HCEC 1CT (cell line): ENCODE data around the gene FGFR1OP2.

Source experiments
- DNase-seq: peaks from one replicate; pipeline ENCODE4 v3.0.0-alpha.2; 2017

The FGFR1OP2 gene

GRCh38 chr12:27005495-27005894 is 67.2 kb downstream of the FGFR1OP2 start:
- no peak for DNase-seq

GRCh38 chr12:27006797-27007467 is 68.7 kb downstream of the FGFR1OP2 start:
- no peak for DNase-seq

DNA sequence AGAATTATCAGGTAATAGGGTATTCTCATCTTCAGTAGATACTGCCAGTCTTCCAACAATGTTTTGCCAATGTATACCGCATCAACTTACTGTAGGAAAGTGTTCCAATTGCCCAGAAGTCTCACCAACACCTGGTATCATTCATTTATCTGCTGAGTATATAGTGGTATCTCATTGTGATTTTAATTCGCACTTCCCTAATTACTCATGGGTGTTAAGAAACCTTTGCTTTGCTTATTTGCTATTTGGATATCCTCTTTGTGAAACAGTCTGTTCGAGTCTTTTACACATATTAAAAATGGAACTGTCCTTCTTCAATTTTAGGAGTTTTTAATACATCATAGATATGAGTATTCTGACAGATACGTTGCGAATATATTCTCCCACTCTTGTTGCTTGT is 69.8 kb downstream of the FGFR1OP2 start:
- DNase-seq = no peak

DNA sequence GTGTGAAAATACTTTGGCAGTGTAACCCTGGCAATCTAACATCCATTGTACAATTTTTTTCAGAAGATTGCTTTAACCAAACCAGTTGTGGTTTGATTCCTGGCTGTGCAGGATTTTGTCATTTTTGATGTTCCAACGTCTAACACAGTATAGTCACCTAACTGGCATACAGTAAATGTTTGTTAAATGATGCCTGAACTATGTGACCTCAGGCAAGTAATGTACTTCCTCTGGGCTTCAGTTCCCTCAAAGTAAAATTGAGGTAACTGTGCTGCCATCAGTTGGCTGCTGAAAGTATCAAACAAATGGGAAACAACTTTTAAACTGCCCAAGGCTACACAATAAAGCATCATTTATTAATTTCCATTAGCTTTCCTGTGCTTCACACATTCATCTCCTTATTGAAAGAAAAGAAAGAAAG is 71.6 kb downstream of the FGFR1OP2 start:
- DNase-seq = peak; percentile 22

- DNase-seq = no peak
Observed at GRCh38 chr12:27012239-27012981, 74.1 kb downstream of the FGFR1OP2 start.

DNA sequence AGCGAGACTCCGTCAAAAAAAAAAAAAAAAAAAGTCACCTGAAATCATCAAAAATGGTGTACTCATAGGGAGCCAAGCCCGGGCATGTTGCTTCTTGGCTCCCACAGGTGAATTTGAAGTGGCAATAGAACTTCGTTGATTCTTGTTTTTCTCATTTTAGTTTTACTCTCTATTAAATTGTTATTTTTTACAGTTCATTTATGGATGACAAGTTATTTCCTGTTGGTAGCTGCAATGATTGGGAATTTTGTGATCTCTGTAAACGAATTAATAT is 74.6 kb downstream of the FGFR1OP2 start:
- no peak for DNase-seq

DNA sequence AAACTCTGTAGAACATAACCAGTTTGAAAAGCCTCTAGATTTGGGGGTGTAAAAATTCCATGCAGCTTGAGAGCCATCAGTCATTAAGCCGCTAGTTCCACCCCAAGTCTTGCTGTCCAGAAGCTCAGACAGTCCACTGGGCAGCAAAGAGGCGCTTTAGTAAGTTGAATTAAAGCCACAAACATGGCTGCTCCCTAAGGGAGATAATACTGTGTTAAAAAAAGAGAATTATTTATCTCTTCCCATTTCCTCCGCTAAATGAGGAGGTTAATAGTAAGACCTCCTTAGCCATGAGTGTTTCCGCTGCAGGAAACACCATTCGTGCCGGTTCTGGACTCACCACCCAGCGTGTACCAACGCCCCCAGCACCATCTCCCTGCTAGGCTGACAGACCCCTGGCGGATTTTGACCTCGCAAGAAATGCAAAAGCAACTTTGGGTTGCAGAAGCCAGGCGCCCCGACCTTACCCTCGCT is 75.4 kb downstream of the FGFR1OP2 start:
- DNase-seq = peak; percentile 30

GRCh38 chr12:27014085-27014858 is 76.0 kb downstream of the FGFR1OP2 start, which contains the start of gene TM7SF3:
Gene TM7SF3, minus strand, starts transcription at chr12:27014384. Its CDS starts 216 bp downstream, at chr12:27014168.
- DNase-seq = peak; percentile 87

DNA sequence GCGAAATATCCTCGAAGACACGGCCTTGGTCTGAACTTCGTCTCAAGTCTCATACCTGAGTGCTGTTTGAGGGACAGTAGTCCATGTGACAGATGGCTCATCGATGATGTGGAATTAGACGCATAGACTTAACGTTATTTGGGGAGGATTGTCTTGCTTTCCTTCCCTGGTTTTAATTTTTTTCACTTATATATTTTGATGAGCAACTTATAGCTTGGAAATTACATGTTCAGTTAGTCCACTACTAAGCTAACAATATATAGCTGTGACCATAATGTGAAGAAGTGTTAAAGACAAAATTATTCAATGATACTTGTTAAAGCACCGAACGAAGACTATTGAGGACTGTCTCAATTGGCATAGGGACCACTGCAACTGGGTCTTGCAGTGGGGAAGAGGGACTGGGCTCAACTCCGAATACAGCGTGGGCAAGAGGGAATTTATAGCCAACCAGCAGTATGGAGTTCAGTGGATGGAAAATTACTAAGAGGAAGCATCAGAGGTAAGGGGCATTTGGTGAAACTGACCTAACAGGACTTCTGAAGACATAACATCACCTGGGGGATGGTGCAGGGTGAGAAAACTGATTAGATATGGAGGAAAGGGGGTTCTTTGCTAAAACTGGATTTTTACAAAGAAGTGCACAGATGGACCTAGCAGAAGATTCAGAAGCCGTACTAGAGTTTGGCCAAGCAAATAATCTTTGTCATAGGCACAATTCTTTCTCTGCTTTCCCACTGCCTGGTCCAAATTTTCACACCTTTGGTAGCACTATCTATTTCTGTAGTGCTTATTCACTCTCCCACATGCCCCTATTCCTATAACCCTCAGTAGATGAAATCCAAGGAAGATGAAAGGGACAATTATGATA is 76.8 kb downstream of the FGFR1OP2 start:
- DNase-seq = no peak

DNA sequence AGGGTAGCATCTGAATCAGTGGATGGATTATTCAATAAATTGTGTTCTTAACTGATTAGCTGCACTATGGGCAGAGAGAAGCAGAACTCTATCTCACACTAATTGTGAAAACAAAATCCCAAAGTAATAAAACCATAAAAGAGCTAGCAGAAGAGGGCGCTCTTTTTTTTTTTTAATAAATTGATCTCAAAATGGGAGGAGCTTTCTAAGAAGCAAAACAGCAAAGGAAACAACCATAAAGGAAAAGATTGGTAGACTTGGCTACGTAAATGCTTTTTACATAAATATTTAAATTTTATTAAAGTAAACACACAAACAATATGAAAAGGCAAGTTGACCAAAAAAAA is 77.4 kb downstream of the FGFR1OP2 start:
- peak; percentile 55 for DNase-seq
